Right atrium auricular region (tissue), 2 donors: ENCODE data around the gene HSPA9. TPM values are rescaled to one million over a fixed set of nuclear protein-coding genes. Genes with fewer than 3 reads are reported as not detected.

ENCODE experiments used
- DNase-seq: peaks from one replicate; pipeline ENCODE4 v3.0.0-alpha.2; 2019; ENCODE audit warnings: low spot score
- H3K27ac ChIP-seq, 2 donors: fragments of 200-600 bp; sonication (generic); 1 replicate in 1 of 2; 2 replicates in 1 of 2; pipeline ENCODE4 v1.5.1; 2016 to 2019
- H3K27me3 ChIP-seq, 2 donors: fragments of 200-600 bp; sonication (generic); one replicate each; pipeline versions ENCODE4 v1.5.1 to v1.6.0; 2017 to 2019
- H3K36me3 ChIP-seq: fragments of 200-600 bp; sonication (generic); one replicate; pipeline ENCODE4 v1.5.1; 2016
- H3K4me1 ChIP-seq, 2 donors: fragments of 200-600 bp; sonication (generic); one replicate each; pipeline versions ENCODE4 v1.5.1 to v1.6.0; 2017 to 2019
- H3K4me3 ChIP-seq, 2 donors: fragments of 200-600 bp; sonication (generic); 1 replicate in 1 of 2; 2 replicates in 1 of 2; pipeline ENCODE4 v1.5.1; 2017 to 2019; ENCODE audit warnings: mild to moderate bottlenecking in 1 of 2, moderate library complexity in 1 of 2
- H3K9me3 ChIP-seq, 2 donors: fragments of 200-600 bp; sonication (generic); one replicate each; pipeline ENCODE4 v1.5.1; 2019
- CTCF ChIP-seq, 2 donors: fragments of 200-600 bp; sonication (generic); IDR thresholded peaks; one replicate each; pipeline ENCODE4 v1.5.1; 2019; ENCODE audit warnings: antibody characterized with exemption in 2 of 2
- total RNA-seq, 2 donors: library from RNA; depleted of rRNA; stranded (reverse); fragments of >200 nt; gene quantifications; one replicate each; pipeline ENCODE4 v1.1.0, GENCODE V29; 2016

The HSPA9 gene
- total RNA-seq, 2 donors from 2014 or later, result 258 to 417 TPM

GRCh38 chr5:138588013-138588788 is 13.0 kb upstream of the HSPA9 start:
- no peak for DNase-seq
- Histone ChIP-seq H3K27ac (no peak overlapping the region), H3K4me3 (no peak overlapping the region), H3K9me3 (no peaks in the 10 kb centered on the region), H3K4me1 (no peaks in the 10 kb centered on the region), H3K36me3 (no peaks in the 10 kb centered on the region), H3K27me3 (no peaks in the 10 kb centered on the region)
- TF ChIP-seq CTCF (IDR thresholded peaks at IDR 0.05), result no peak

GRCh38 chr5:138585157-138585556 is 10.0 kb upstream of the HSPA9 start:
- no peak overlapping the region for H3K27ac ChIP-seq
- no peaks in the 10 kb centered on the region for H3K9me3 ChIP-seq
- no peak overlapping the region for H3K4me3 ChIP-seq
- no peaks in the 10 kb centered on the region for H3K4me1 ChIP-seq
- no peak for TF ChIP-seq CTCF (IDR thresholded peaks at IDR 0.05)
- DNase-seq, result no peak
- no peaks in the 10 kb centered on the region for H3K36me3 ChIP-seq
- no peaks in the 10 kb centered on the region for H3K27me3 ChIP-seq

- Histone ChIP-seq H3K27me3 (no peaks in the 10 kb centered on the region), H3K4me3 (no peak overlapping the region), H3K27ac (no peak overlapping the region), H3K36me3 (no peaks in the 10 kb centered on the region), H3K9me3 (no peaks in the 10 kb centered on the region), H3K4me1 (no peaks in the 10 kb centered on the region)
- no peak for DNase-seq
- no peak for TF ChIP-seq CTCF (IDR thresholded peaks at IDR 0.05)
These were observed 8.9 kb upstream of the HSPA9 start for GRCh38 chr5:138583984-138584637.

GRCh38 chr5:138582959-138583358 is 7.8 kb upstream of the HSPA9 start:
- no peaks in the 10 kb centered on the region for H3K4me1 ChIP-seq
- TF ChIP-seq CTCF (IDR thresholded peaks at IDR 0.05), result no peak
- no peak overlapping the region for H3K27ac ChIP-seq
- no peak for DNase-seq
- H3K4me3 ChIP-seq, result no peak overlapping the region
- no peaks in the 10 kb centered on the region for H3K36me3 ChIP-seq
- H3K9me3 ChIP-seq, result no peaks in the 10 kb centered on the region
- H3K27me3 ChIP-seq, result no peaks in the 10 kb centered on the region

GRCh38 chr5:138580777-138581176 is 5.6 kb upstream of the HSPA9 start:
- DNase-seq, result no peak
- no peaks in the 10 kb centered on the region for H3K4me1 ChIP-seq
- no peaks in the 10 kb centered on the region for H3K9me3 ChIP-seq
- H3K27me3 ChIP-seq, result no peaks in the 10 kb centered on the region
- no peak overlapping the region for H3K27ac ChIP-seq
- no peak for TF ChIP-seq CTCF (IDR thresholded peaks at IDR 0.05)
- H3K4me3 ChIP-seq, result no peak overlapping the region
- H3K36me3 ChIP-seq, result no peaks in the 10 kb centered on the region
